ENCODE results near the gene BPIFB2. TPM values are rescaled to one million over a fixed set of nuclear protein-coding genes. Genes with fewer than 3 reads are reported as not detected.

BPIFB2 gene
- polyA plus RNA-seq, 1 donor from 2014 or later: not detected

DNA sequence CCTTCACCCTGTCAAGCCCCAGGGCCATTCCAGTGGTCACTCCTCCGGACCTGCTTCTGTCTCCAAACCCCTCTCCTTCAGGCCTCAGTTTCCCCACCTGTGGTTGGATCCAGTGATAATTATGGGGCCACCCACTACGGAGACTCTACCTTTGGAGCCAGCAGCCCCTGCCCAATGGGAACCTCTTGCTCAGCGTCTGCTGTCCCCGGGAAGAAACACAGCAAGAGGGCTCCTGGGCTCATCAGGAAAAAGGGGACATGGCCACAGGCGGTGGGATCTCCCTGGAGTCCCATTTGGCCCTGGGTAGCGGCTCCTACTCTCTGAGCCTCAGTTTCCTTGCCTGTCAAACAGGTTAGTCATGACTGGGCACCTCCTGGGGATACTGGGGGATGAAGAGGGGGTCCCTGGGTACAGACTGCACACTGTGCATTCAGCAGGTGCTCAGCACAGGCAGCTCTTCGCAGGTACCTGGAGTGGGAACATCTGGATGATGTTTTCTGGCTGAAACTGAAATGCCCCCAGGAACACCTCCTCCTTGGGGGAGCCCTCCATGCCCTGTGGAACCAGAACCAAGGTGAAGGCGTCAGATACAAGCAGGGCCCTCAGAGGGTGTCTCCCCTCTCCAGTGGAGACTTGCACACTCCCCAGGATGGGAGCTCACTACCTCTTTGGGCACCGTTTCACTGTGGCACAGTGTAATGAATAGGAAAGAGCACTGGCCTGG, 22.7 kb upstream of the BPIFB2 start:
- H2AFZ ChIP-seq (ENCODE audit: low read depth, low read length): no peak overlapping the region
- no peaks in the 10 kb centered on the region for H3F3A ChIP-seq (ENCODE audit: insufficient read depth, low read length, poor library complexity, severe bottlenecking)
- H3K27ac ChIP-seq (ENCODE audit: low read length): no peak overlapping the region
- H3K79me2 ChIP-seq (replicated peaks; ENCODE audit: insufficient read depth, low read length): no peaks in the 10 kb centered on the region
- H3K9me2 ChIP-seq (ENCODE audit: insufficient read depth, low read length): no peaks in the 10 kb centered on the region
- no peak overlapping the region for H3K4me2 ChIP-seq (ENCODE audit: low read length)
- H4K20me1 ChIP-seq (ENCODE audit: insufficient read depth): no peaks in the 10 kb centered on the region
- no peak overlapping the region for H3K4me3 ChIP-seq (ENCODE audit: low read length)
- H3K9ac ChIP-seq (ENCODE audit: low read length): no peak overlapping the region
- no peaks in the 10 kb centered on the region for H3K27me3 ChIP-seq (ENCODE audit: insufficient read depth, low read depth, low read length)
- H3K9me3 ChIP-seq (ENCODE audit: low read length): no peaks in the 10 kb centered on the region
- H3K36me3 ChIP-seq (ENCODE audit: insufficient read depth, low read length): no peaks in the 10 kb centered on the region
- TF ChIP-seq MXI1 (conservative IDR thresholded peaks at IDR 0.05; ENCODE audit: poor library complexity, severe bottlenecking) (no peak), RAD21 (conservative IDR thresholded peaks at IDR 0.05) (no peak), EP300 (conservative IDR thresholded peaks at IDR 0.05; ENCODE audit: poor library complexity, severe bottlenecking) (no peak), SMC3 (conservative IDR thresholded peaks at IDR 0.05; ENCODE audit: poor library complexity) (no peak), EZH2 (IDR thresholded peaks at IDR 0.05; ENCODE audit: borderline replicate concordance, insufficient read depth, low read length, poor library complexity, severe bottlenecking) (no peak), TAF1 (IDR thresholded peaks at IDR 0.05; ENCODE audit: low read depth) (no peak), POLR2AphosphoS5 (IDR thresholded peaks at IDR 0.05) (no peak)
- TF ChIP-seq, protein P1, sequence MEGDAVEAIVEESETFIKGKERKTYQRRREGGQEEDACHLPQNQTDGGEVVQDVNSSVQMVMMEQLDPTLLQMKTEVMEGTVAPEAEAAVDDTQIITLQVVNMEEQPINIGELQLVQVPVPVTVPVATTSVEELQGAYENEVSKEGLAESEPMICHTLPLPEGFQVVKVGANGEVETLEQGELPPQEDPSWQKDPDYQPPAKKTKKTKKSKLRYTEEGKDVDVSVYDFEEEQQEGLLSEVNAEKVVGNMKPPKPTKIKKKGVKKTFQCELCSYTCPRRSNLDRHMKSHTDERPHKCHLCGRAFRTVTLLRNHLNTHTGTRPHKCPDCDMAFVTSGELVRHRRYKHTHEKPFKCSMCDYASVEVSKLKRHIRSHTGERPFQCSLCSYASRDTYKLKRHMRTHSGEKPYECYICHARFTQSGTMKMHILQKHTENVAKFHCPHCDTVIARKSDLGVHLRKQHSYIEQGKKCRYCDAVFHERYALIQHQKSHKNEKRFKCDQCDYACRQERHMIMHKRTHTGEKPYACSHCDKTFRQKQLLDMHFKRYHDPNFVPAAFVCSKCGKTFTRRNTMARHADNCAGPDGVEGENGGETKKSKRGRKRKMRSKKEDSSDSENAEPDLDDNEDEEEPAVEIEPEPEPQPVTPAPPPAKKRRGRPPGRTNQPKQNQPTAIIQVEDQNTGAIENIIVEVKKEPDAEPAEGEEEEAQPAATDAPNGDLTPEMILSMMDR (IDR thresholded peaks at IDR 0.05; ENCODE audit: poor library complexity, severe bottlenecking): no peak
- TF ChIP-seq, protein P2, sequence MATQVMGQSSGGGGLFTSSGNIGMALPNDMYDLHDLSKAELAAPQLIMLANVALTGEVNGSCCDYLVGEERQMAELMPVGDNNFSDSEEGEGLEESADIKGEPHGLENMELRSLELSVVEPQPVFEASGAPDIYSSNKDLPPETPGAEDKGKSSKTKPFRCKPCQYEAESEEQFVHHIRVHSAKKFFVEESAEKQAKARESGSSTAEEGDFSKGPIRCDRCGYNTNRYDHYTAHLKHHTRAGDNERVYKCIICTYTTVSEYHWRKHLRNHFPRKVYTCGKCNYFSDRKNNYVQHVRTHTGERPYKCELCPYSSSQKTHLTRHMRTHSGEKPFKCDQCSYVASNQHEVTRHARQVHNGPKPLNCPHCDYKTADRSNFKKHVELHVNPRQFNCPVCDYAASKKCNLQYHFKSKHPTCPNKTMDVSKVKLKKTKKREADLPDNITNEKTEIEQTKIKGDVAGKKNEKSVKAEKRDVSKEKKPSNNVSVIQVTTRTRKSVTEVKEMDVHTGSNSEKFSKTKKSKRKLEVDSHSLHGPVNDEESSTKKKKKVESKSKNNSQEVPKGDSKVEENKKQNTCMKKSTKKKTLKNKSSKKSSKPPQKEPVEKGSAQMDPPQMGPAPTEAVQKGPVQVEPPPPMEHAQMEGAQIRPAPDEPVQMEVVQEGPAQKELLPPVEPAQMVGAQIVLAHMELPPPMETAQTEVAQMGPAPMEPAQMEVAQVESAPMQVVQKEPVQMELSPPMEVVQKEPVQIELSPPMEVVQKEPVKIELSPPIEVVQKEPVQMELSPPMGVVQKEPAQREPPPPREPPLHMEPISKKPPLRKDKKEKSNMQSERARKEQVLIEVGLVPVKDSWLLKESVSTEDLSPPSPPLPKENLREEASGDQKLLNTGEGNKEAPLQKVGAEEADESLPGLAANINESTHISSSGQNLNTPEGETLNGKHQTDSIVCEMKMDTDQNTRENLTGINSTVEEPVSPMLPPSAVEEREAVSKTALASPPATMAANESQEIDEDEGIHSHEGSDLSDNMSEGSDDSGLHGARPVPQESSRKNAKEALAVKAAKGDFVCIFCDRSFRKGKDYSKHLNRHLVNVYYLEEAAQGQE (IDR thresholded peaks at IDR 0.05; ENCODE audit: borderline replicate concordance): no peak

DNA sequence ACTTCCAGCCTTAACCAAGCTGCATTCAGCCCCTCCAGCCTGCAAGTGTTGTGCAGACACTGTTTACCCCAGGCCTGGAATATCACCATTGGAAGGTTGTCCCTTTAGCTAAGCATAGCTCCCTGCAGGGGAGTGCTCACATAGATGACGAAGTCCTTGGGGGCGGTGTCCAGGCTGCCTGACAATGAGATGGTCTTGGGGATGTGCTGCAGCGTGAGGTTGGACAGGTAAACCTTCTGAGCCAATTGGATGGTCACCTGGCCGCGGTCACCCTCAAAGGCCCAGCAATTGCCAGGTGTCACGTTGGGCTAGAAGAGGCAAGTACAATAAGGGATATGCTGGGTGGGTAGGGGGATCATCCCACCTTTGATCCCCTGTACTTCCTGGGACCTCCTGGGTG, 21.9 kb upstream of the BPIFB2 start:
- Histone ChIP-seq H3K4me2 (ENCODE audit: low read length) (no peak overlapping the region), H3K79me2 (replicated peaks; ENCODE audit: insufficient read depth, low read length) (no peaks in the 10 kb centered on the region), H3K9me3 (ENCODE audit: low read length) (no peaks in the 10 kb centered on the region), H3K27me3 (ENCODE audit: insufficient read depth, low read depth, low read length) (no peaks in the 10 kb centered on the region), H3K27ac (ENCODE audit: low read length) (no peak overlapping the region), H3K4me3 (ENCODE audit: low read length) (no peak overlapping the region), H4K20me1 (ENCODE audit: insufficient read depth) (no peaks in the 10 kb centered on the region), H3K9me2 (ENCODE audit: insufficient read depth, low read length) (no peaks in the 10 kb centered on the region), H3K36me3 (ENCODE audit: insufficient read depth, low read length) (no peaks in the 10 kb centered on the region), H3F3A (ENCODE audit: insufficient read depth, low read length, poor library complexity, severe bottlenecking) (no peaks in the 10 kb centered on the region), H2AFZ (ENCODE audit: low read depth, low read length) (no peak overlapping the region), H3K9ac (ENCODE audit: low read length) (no peak overlapping the region)
- TF ChIP-seq, protein P1 (IDR thresholded peaks at IDR 0.05; ENCODE audit: poor library complexity, severe bottlenecking): no peak
- TF ChIP-seq EP300 (conservative IDR thresholded peaks at IDR 0.05; ENCODE audit: poor library complexity, severe bottlenecking) (no peak), MXI1 (conservative IDR thresholded peaks at IDR 0.05; ENCODE audit: poor library complexity, severe bottlenecking) (no peak), EZH2 (IDR thresholded peaks at IDR 0.05; ENCODE audit: borderline replicate concordance, insufficient read depth, low read length, poor library complexity, severe bottlenecking) (no peak), SMC3 (conservative IDR thresholded peaks at IDR 0.05; ENCODE audit: poor library complexity) (no peak), RAD21 (conservative IDR thresholded peaks at IDR 0.05) (no peak), TAF1 (IDR thresholded peaks at IDR 0.05; ENCODE audit: low read depth) (no peak), POLR2AphosphoS5 (IDR thresholded peaks at IDR 0.05) (no peak)
- TF ChIP-seq, protein P2 (IDR thresholded peaks at IDR 0.05; ENCODE audit: borderline replicate concordance): no peak

All from neural cell (in vitro differentiated cells).